Gastrocnemius medialis (tissue), 4 donors: Measurements from ENCODE around the gene MYRIP.

Experiments
- CTCF ChIP-seq, 5 experiments: fragments of 450-650 bp in 3 of 5; fragments of 200-600 bp in 2 of 5; sonication (generic) in 2 of 5; IDR thresholded peaks in 4 of 5; conservative IDR thresholded peaks in 1 of 5; 1 replicate in 4 of 5; 2 replicates in 1 of 5; pipeline ENCODE4 v1.5.1; 2016 to 2019; ENCODE audit warnings: antibody characterized with exemption in 5 of 5, mild to moderate bottlenecking in 3 of 5, moderate library complexity in 3 of 5
- POLR2A ChIP-seq, 2 donors: fragments of 450-650 bp; IDR thresholded peaks; one replicate each; pipeline ENCODE4 v1.6.1; 2017; ENCODE audit warnings: antibody characterized with exemption in 2 of 2, mild to moderate bottlenecking in 2 of 2, moderate library complexity in 2 of 2

GRCh38 chr3:40230382-40230781 is 421.0 kb downstream of the MYRIP start:
- TF ChIP-seq CTCF (IDR thresholded peaks at IDR 0.05 in 4 of 5, conservative IDR thresholded peaks at IDR 0.05 in 1 of 5) (no peak), POLR2A (IDR thresholded peaks at IDR 0.05) (no peak)
